Measurements from ENCODE around the gene DIDO1.

The DIDO1 gene

DNA sequence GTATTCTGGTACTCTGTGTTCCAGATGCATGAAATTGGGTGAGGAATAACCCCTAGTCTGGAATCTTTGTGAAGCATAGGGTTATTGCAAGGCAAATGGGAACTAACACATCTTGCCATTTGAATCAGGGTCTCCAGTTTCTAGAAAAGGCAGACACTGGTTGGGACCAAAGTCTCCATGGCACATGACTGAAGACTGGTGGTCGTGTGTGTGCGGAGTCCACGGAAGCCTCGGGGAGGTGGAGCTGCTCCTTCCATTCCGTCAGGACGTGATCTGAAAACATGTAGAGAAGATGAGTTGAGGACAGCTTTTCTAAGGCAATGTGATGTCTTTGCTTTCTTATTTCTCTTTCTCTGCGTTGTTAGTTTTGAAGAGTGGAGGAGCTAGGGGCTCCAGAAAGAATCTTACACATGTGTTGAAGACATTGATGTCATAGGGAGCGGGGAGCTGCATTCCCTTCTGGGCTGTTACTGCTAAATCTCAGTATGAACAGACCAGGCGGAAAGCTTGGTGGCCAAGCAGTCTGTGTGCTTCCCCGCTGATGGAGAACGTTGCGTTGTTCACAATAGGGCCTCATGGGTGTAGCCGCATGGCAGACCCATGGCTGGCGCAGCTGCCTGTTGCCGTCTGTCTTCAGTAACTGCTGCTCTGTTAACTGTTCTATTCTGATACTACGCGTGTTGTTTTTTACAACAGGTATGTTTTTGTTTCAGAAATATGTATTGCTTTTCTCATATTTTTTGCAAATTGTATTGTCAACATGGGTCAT, 21.4 kb upstream of the DIDO1 start:
- no peak overlapping the region for H2BK5ac ChIP-seq (ENCODE audit: low read depth, low read length, poor library complexity)
- H3K4ac ChIP-seq (ENCODE audit: low read depth, low read length) = no peak overlapping the region
- peaks cover 0 to 5% of the 10 kb centered on the region in 2 experiments for H3K4me1 ChIP-seq (ENCODE audit: control insufficient read depth in 1 of 2, insufficient read depth in 2 of 2, low read length in 2 of 2)
- peaks cover 53 to 68% of the 10 kb centered on the region in 2 experiments for H3K36me3 ChIP-seq (ENCODE audit: control insufficient read depth in 1 of 2, insufficient read depth in 2 of 2, low read length in 2 of 2)
- no peak overlapping the region for H4K12ac ChIP-seq (ENCODE audit: low read depth, low read length)
- no peak overlapping the region for H2BK120ac ChIP-seq (ENCODE audit: insufficient read depth, low read length, poor library complexity)
- no peak overlapping the region for H2BK12ac ChIP-seq (ENCODE audit: low read length)
- H3K4me2 ChIP-seq (ENCODE audit: low read length) = no peak overlapping the region
- no peak overlapping the region for H2AK5ac ChIP-seq (ENCODE audit: low read length)
- no peak overlapping the region for H3K4me3 ChIP-seq (ENCODE audit: low read depth, low read length)
- no peak for DNase-seq
- no peaks in the 10 kb centered on the region for H3K27me3 ChIP-seq (ENCODE audit: insufficient read depth, low read length)
- H3K23ac ChIP-seq (ENCODE audit: low read length) = no peak overlapping the region
- WGBS (ENCODE audit: extremely low coverage, insufficient coverage, insufficient read length) = no CpG with 5 or more reads among the region's 17 CpGs
- no peak overlapping the region for H3K27ac ChIP-seq (ENCODE audit: low read depth, low read length)
- no peak overlapping the region for H3K14ac ChIP-seq (ENCODE audit: low read length)
- no peaks in the 10 kb centered on the region for H3K79me1 ChIP-seq (ENCODE audit: low read length)
- peaks cover 5% of the 10 kb centered on the region for H3K9me3 ChIP-seq (ENCODE audit: insufficient read depth, low read depth, low read length)
- no peak overlapping the region for H2AFZ ChIP-seq (ENCODE audit: insufficient read depth, low read length, poor library complexity)
- H4K91ac ChIP-seq (ENCODE audit: low read depth, low read length) = no peak overlapping the region
- no peaks in the 10 kb centered on the region for H3K79me2 ChIP-seq (ENCODE audit: control insufficient read depth, insufficient read depth, low read length, poor library complexity)
- H3K18ac ChIP-seq (ENCODE audit: low read length) = no peak overlapping the region
- H4K8ac ChIP-seq (ENCODE audit: low read depth, low read length) = no peak overlapping the region
- H3K9ac ChIP-seq (ENCODE audit: low read length) = no peak overlapping the region

DNA sequence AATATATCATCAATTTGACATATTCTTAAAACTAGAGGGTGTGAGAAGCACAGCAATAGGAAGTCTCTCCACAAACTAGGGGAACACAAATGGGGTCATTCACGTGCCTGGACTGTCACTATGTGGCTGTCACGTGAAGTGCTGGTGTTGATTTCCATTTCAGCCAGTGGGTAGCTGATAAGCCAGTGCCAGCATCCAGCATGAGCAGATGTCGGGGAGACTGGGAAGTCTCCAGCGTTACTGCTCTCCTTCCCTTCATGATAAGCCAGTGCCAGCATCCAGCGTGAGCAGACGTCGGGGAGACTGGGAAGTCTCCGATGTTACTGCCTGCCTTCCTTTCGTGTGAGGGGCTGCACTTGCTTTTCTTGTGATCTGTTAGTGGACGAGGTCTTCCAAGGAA, 20.6 kb upstream of the DIDO1 start:
- no peak overlapping the region for H2BK120ac ChIP-seq (ENCODE audit: insufficient read depth, low read length, poor library complexity)
- no peak overlapping the region for H4K91ac ChIP-seq (ENCODE audit: low read depth, low read length)

DNA sequence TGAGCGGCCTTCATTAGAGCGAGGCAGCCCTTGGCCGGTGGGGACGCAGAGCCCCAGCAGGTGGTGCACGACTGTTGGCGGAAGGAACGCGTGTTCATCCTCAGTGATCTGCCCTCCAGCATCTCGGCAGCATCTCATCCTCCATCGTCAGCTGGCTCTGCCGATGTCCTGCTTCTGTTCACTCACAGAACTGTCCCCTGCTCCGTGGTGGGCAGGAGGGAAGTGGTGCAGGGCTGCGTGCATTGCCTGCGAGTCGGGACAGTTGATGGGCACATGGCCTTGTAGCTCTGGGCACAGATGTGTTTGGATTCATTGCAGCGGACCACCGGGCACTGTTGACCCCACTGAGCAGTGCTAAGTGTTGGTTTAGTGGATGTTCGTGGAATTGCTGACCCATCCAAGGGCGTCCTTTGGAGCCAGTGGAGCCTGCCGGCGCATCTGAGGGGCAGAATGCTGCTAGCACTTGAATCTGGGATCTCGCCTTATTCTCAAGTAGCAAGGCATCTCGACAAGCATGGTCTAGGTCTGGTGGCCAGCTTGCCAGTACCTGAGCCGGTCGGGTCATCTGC, 19.6 kb upstream of the DIDO1 start:
- H3K27me3 ChIP-seq (ENCODE audit: insufficient read depth, low read length) = no peaks in the 10 kb centered on the region
- H3K4me3 ChIP-seq (ENCODE audit: low read depth, low read length) = no peak overlapping the region
- H3K4me1 ChIP-seq (ENCODE audit: control insufficient read depth in 1 of 2, insufficient read depth in 2 of 2, low read length in 2 of 2) = no peaks in the 10 kb centered on the region
- H2BK120ac ChIP-seq (ENCODE audit: insufficient read depth, low read length, poor library complexity) = no peak overlapping the region
- H3K4me2 ChIP-seq (ENCODE audit: low read length) = no peak overlapping the region
- H3K9ac ChIP-seq (ENCODE audit: low read length) = no peak overlapping the region
- no peaks in the 10 kb centered on the region for H3K79me1 ChIP-seq (ENCODE audit: low read length)
- no peak overlapping the region for H3K23ac ChIP-seq (ENCODE audit: low read length)
- no peak overlapping the region for H2AFZ ChIP-seq (ENCODE audit: insufficient read depth, low read length, poor library complexity)
- H2BK5ac ChIP-seq (ENCODE audit: low read depth, low read length, poor library complexity) = no peak overlapping the region
- no peak overlapping the region for H3K14ac ChIP-seq (ENCODE audit: low read length)
- H3K9me3 ChIP-seq (ENCODE audit: insufficient read depth, low read depth, low read length) = peaks cover 5% of the 10 kb centered on the region
- H2AK5ac ChIP-seq (ENCODE audit: low read length) = no peak overlapping the region
- DNase-seq = no peak
- H4K12ac ChIP-seq (ENCODE audit: low read depth, low read length) = no peak overlapping the region
- no peak overlapping the region for H2BK12ac ChIP-seq (ENCODE audit: low read length)
- H4K8ac ChIP-seq (ENCODE audit: low read depth, low read length) = no peak overlapping the region
- no peak overlapping the region for H3K27ac ChIP-seq (ENCODE audit: low read depth, low read length)
- H3K36me3 ChIP-seq (ENCODE audit: control insufficient read depth in 1 of 2, insufficient read depth in 2 of 2, low read length in 2 of 2) = peaks cover 54 to 76% of the 10 kb centered on the region in 2 experiments
- no CpG with 5 or more reads among the region's 25 CpGs for WGBS (ENCODE audit: extremely low coverage, insufficient coverage, insufficient read length)
- no peaks in the 10 kb centered on the region for H3K79me2 ChIP-seq (ENCODE audit: control insufficient read depth, insufficient read depth, low read length, poor library complexity)
- H3K18ac ChIP-seq (ENCODE audit: low read length) = no peak overlapping the region
- H4K91ac ChIP-seq (ENCODE audit: low read depth, low read length) = no peak overlapping the region
- no peak overlapping the region for H3K4ac ChIP-seq (ENCODE audit: low read depth, low read length)

More for the DNA sequence above, 20.6 kb upstream of the DIDO1 start:
- H3K27ac ChIP-seq (ENCODE audit: low read depth, low read length) = no peak overlapping the region
- no peak overlapping the region for H3K9ac ChIP-seq (ENCODE audit: low read length)
- H3K9me3 ChIP-seq (ENCODE audit: insufficient read depth, low read depth, low read length) = peaks cover 5% of the 10 kb centered on the region
- H3K18ac ChIP-seq (ENCODE audit: low read length) = no peak overlapping the region
- no peak overlapping the region for H3K4me3 ChIP-seq (ENCODE audit: low read depth, low read length)
- no peak overlapping the region for H2BK5ac ChIP-seq (ENCODE audit: low read depth, low read length, poor library complexity)
- no peak overlapping the region for H2AK5ac ChIP-seq (ENCODE audit: low read length)
- H2AFZ ChIP-seq (ENCODE audit: insufficient read depth, low read length, poor library complexity) = no peak overlapping the region
- no peak overlapping the region for H3K23ac ChIP-seq (ENCODE audit: low read length)
- H3K79me1 ChIP-seq (ENCODE audit: low read length) = no peaks in the 10 kb centered on the region
- WGBS (ENCODE audit: extremely low coverage, insufficient coverage, insufficient read length) = no CpG with 5 or more reads among the region's 10 CpGs
- DNase-seq = no peak
- no peaks in the 10 kb centered on the region for H3K79me2 ChIP-seq (ENCODE audit: control insufficient read depth, insufficient read depth, low read length, poor library complexity)
- H3K27me3 ChIP-seq (ENCODE audit: insufficient read depth, low read length) = no peaks in the 10 kb centered on the region
- H3K14ac ChIP-seq (ENCODE audit: low read length) = no peak overlapping the region
- H3K4ac ChIP-seq (ENCODE audit: low read depth, low read length) = no peak overlapping the region
- H2BK12ac ChIP-seq (ENCODE audit: low read length) = no peak overlapping the region
- no peak overlapping the region for H4K12ac ChIP-seq (ENCODE audit: low read depth, low read length)
- H3K4me2 ChIP-seq (ENCODE audit: low read length) = no peak overlapping the region
- H3K4me1 ChIP-seq (ENCODE audit: control insufficient read depth in 1 of 2, insufficient read depth in 2 of 2, low read length in 2 of 2) = no peaks in the 10 kb centered on the region
- H3K36me3 ChIP-seq (ENCODE audit: control insufficient read depth in 1 of 2, insufficient read depth in 2 of 2, low read length in 2 of 2) = peaks cover 58 to 72% of the 10 kb centered on the region in 2 experiments
- no peak overlapping the region for H4K8ac ChIP-seq (ENCODE audit: low read depth, low read length)

DNA sequence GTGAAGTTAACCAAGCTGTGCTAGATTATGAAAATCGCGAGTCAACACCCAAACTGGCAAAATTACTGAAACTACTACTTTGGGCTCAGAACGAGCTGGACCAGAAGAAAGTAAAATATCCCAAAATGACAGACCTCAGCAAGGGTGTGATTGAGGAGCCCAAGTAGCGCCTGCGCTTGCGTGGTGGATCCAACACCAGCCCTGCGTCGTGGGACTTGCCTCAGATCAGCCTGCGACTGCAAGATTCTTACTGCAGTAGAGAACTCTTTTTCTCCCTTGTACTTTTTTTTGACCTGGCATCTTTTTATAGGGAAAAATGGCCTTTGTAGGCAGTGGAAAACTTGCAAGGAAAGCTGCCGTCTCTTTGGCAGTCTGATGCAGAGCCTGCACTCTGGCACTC, 18.4 kb upstream of the DIDO1 start:
- Histone ChIP-seq H4K12ac (ENCODE audit: low read depth, low read length) (no peak overlapping the region), H2BK5ac (ENCODE audit: low read depth, low read length, poor library complexity) (no peak overlapping the region), H3K4me2 (ENCODE audit: low read length) (no peak overlapping the region), H4K91ac (ENCODE audit: low read depth, low read length) (no peak overlapping the region), H3K27me3 (ENCODE audit: insufficient read depth, low read length) (no peaks in the 10 kb centered on the region), H3K14ac (ENCODE audit: low read length) (no peak overlapping the region), H2BK12ac (ENCODE audit: low read length) (no peak overlapping the region), H2BK120ac (ENCODE audit: insufficient read depth, low read length, poor library complexity) (no peak overlapping the region), H3K4me3 (ENCODE audit: low read depth, low read length) (no peak overlapping the region), H3K9ac (ENCODE audit: low read length) (no peak overlapping the region), H2AFZ (ENCODE audit: insufficient read depth, low read length, poor library complexity) (no peak overlapping the region), H2AK5ac (ENCODE audit: low read length) (no peak overlapping the region), H3K27ac (ENCODE audit: low read depth, low read length) (no peak overlapping the region), H4K8ac (ENCODE audit: low read depth, low read length) (no peak overlapping the region), H3K4me1 (ENCODE audit: control insufficient read depth in 1 of 2, insufficient read depth in 2 of 2, low read length in 2 of 2) (peaks cover under 1 to 1% of the 10 kb centered on the region in 2 experiments), H3K9me3 (ENCODE audit: insufficient read depth, low read depth, low read length) (peaks cover 5% of the 10 kb centered on the region), H3K18ac (ENCODE audit: low read length) (no peak overlapping the region), H3K79me2 (ENCODE audit: control insufficient read depth, insufficient read depth, low read length, poor library complexity) (peaks cover 2% of the 10 kb centered on the region), H3K36me3 (ENCODE audit: control insufficient read depth in 1 of 2, insufficient read depth in 2 of 2, low read length in 2 of 2) (peaks cover 47 to 68% of the 10 kb centered on the region in 2 experiments), H3K23ac (ENCODE audit: low read length) (no peak overlapping the region), H3K79me1 (ENCODE audit: low read length) (no peaks in the 10 kb centered on the region), H3K4ac (ENCODE audit: low read depth, low read length) (no peak overlapping the region)
- DNase-seq = no peak
- WGBS (ENCODE audit: extremely low coverage, insufficient coverage, insufficient read length) = no CpG with 5 or more reads among the region's 10 CpGs
